ENCODE results near the gene OR14A2.

GRCh38 chr1:247749870-247750269, 1.9 kb upstream of the OR14A2 start:
- TF ChIP-seq, protein P1, sequence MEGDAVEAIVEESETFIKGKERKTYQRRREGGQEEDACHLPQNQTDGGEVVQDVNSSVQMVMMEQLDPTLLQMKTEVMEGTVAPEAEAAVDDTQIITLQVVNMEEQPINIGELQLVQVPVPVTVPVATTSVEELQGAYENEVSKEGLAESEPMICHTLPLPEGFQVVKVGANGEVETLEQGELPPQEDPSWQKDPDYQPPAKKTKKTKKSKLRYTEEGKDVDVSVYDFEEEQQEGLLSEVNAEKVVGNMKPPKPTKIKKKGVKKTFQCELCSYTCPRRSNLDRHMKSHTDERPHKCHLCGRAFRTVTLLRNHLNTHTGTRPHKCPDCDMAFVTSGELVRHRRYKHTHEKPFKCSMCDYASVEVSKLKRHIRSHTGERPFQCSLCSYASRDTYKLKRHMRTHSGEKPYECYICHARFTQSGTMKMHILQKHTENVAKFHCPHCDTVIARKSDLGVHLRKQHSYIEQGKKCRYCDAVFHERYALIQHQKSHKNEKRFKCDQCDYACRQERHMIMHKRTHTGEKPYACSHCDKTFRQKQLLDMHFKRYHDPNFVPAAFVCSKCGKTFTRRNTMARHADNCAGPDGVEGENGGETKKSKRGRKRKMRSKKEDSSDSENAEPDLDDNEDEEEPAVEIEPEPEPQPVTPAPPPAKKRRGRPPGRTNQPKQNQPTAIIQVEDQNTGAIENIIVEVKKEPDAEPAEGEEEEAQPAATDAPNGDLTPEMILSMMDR (conservative IDR thresholded peaks at IDR 0.05; ENCODE audit: low read length) = no peak
- no peak for TF ChIP-seq EZH2phosphoT487 (IDR thresholded peaks at IDR 0.05; ENCODE audit: borderline replicate concordance)
